ENCODE data around the gene KBTBD13. TPM values are rescaled to one million over a fixed set of nuclear protein-coding genes. Genes with fewer than 3 reads are reported as not detected.
"Not testable (repeated sequence)": the region's sequence is repeated elsewhere in the genome, so short reads cannot be mapped to it uniquely, and the experiment has no call there.

The KBTBD13 gene
- total and polyA plus RNA-seq, 4 experiments from 2014 or later: not detected

GRCh38 chr15:65069779-65070546, 6.6 kb upstream of the KBTBD13 start:
- Histone ChIP-seq H3K36me3 (ENCODE audit: insufficient read depth, low read length) (no peaks in the 10 kb centered on the region), H3K4me3 (ENCODE audit: low read length in 2 of 2) (no peak overlapping the region), H3K27ac (ENCODE audit: low read depth, low read length) (no peak overlapping the region), H3K9me3 (ENCODE audit: control insufficient read depth in 1 of 2, low read length in 2 of 2) (no peaks in the 10 kb centered on the region), H3K4me1 (ENCODE audit: insufficient read depth, low read length) (no peaks in the 10 kb centered on the region), H3K27me3 (ENCODE audit: insufficient read depth, low read length) (peaks cover 9% of the 10 kb centered on the region)
- CTCF ChIA-PET (ENCODE audit: partially characterized antibody): interaction anchor here (0.7 to 1.5 kb wide), 5 partner anchors 11 to 343 kb away, joined by 3 to 5 read pairs (median 3); no protein-coding TSS in a partner anchor
- Mint-ChIP-seq H3K36me3 (no peaks in the 10 kb centered on the region), H3K4me3 (no peak overlapping the region), H3K9me3 (no peaks in the 10 kb centered on the region), H3K27me3 (peaks cover 21 to 27% of the 10 kb centered on the region in 2 donors), H3K4me1 (peaks cover 0 to 10% (median 4%) of the 10 kb centered on the region in 4 donors), H3K27ac (no peak overlapping the region)
- POLR2A ChIA-PET (ENCODE audit: partially characterized antibody): no interaction called here
- no peak for DNase-seq
- intact Hi-C loops (cut with micrococcal nuclease): no loop called here

GRCh38 chr15:65071381-65071811, 5.2 kb upstream of the KBTBD13 start:
- Histone ChIP-seq H3K4me1 (ENCODE audit: insufficient read depth, low read length) (no peaks in the 10 kb centered on the region), H3K27me3 (ENCODE audit: insufficient read depth, low read length) (no peaks in the 10 kb centered on the region), H3K36me3 (ENCODE audit: insufficient read depth, low read length) (no peaks in the 10 kb centered on the region), H3K9me3 (ENCODE audit: control insufficient read depth in 1 of 2, low read length in 2 of 2) (no peaks in the 10 kb centered on the region), H3K27ac (ENCODE audit: low read depth, low read length) (no peak overlapping the region), H3K4me3 (ENCODE audit: low read length in 2 of 2) (no peak overlapping the region)
- no peaks in the 10 kb centered on the region for H3K36me3 Mint-ChIP-seq
- intact Hi-C loops (cut with micrococcal nuclease): no loop called here
- CTCF ChIA-PET (ENCODE audit: partially characterized antibody): no interaction called here
- no peaks in the 10 kb centered on the region for H3K9me3 Mint-ChIP-seq
- H3K27ac Mint-ChIP-seq: no peak overlapping the region
- POLR2A ChIA-PET (ENCODE audit: partially characterized antibody): no interaction called here
- peaks cover 0 to 10% (median 4%) of the 10 kb centered on the region in 4 donors for H3K4me1 Mint-ChIP-seq
- no peak for DNase-seq
- H3K27me3 Mint-ChIP-seq: peaks cover 12 to 26% of the 10 kb centered on the region in 2 donors
- no peak overlapping the region for H3K4me3 Mint-ChIP-seq

GRCh38 chr15:65072027-65072426, 4.5 kb upstream of the KBTBD13 start:
- no peaks in the 10 kb centered on the region for H3K4me1 ChIP-seq (ENCODE audit: insufficient read depth, low read length)
- H3K27me3 ChIP-seq (ENCODE audit: insufficient read depth, low read length): no peaks in the 10 kb centered on the region
- DNase-seq: no peak
- no peaks in the 10 kb centered on the region for H3K9me3 Mint-ChIP-seq
- POLR2A ChIA-PET (ENCODE audit: partially characterized antibody): no interaction called here
- H3K27me3 Mint-ChIP-seq: peaks cover 6 to 23% of the 10 kb centered on the region in 2 donors
- H3K36me3 Mint-ChIP-seq: no peaks in the 10 kb centered on the region
- H3K9me3 ChIP-seq (ENCODE audit: control insufficient read depth in 1 of 2, low read length in 2 of 2): no peaks in the 10 kb centered on the region
- no peak overlapping the region for H3K4me3 Mint-ChIP-seq
- no peak overlapping the region for H3K27ac Mint-ChIP-seq
- intact Hi-C loops (cut with micrococcal nuclease): no loop called here
- H3K4me3 ChIP-seq (ENCODE audit: low read length in 2 of 2): no peak overlapping the region
- no peaks in the 10 kb centered on the region for H3K36me3 ChIP-seq (ENCODE audit: insufficient read depth, low read length)
- CTCF ChIA-PET (ENCODE audit: partially characterized antibody): interaction anchor here (1.1 to 1.3 kb wide), 2 partner anchors 8 to 24 kb away, joined by 3 read pairs; no protein-coding TSS in a partner anchor
- no peak overlapping the region for H3K27ac ChIP-seq (ENCODE audit: low read depth, low read length)
- H3K4me1 Mint-ChIP-seq: peaks cover 0 to 9% (median 5%) of the 10 kb centered on the region in 4 donors

- intact Hi-C loops (cut with micrococcal nuclease): no loop called here
- H3K36me3 Mint-ChIP-seq: no peaks in the 10 kb centered on the region
- H3K27ac Mint-ChIP-seq: no peak overlapping the region
- Histone ChIP-seq H3K36me3 (ENCODE audit: insufficient read depth, low read length) (no peaks in the 10 kb centered on the region), H3K27me3 (ENCODE audit: insufficient read depth, low read length) (no peaks in the 10 kb centered on the region), H3K4me3 (ENCODE audit: low read length in 2 of 2) (no peak overlapping the region), H3K9me3 (ENCODE audit: control insufficient read depth in 1 of 2, low read length in 2 of 2) (no peaks in the 10 kb centered on the region), H3K4me1 (ENCODE audit: insufficient read depth, low read length) (no peaks in the 10 kb centered on the region), H3K27ac (ENCODE audit: low read depth, low read length) (no peak overlapping the region)
- ChIA-PET CTCF (ENCODE audit: partially characterized antibody) (interaction anchor here (1.1 to 1.3 kb wide), 2 partner anchors 9 to 24 kb away, joined by 3 read pairs; no protein-coding TSS in a partner anchor), POLR2A (ENCODE audit: partially characterized antibody) (no interaction called here)
- no peaks in the 10 kb centered on the region for H3K9me3 Mint-ChIP-seq
- H3K27me3 Mint-ChIP-seq: peaks cover 2 to 20% of the 10 kb centered on the region in 2 donors
- H3K4me3 Mint-ChIP-seq: no peak overlapping the region
- DNase-seq: no peak
- H3K4me1 Mint-ChIP-seq: peaks cover under 1 to 5% (median 2%) of the 10 kb centered on the region in 4 donors
Observed at GRCh38 chr15:65072617-65073016, 3.9 kb upstream of the KBTBD13 start.

GRCh38 chr15:65074946-65075345, 1.6 kb upstream of the KBTBD13 start:
- H3K4me1 ChIP-seq (ENCODE audit: insufficient read depth, low read length); H3K9me3 Mint-ChIP-seq; H3K4me3 Mint-ChIP-seq; H3K27ac ChIP-seq (ENCODE audit: low read depth, low read length); DNase-seq; H3K9me3 ChIP-seq (ENCODE audit: control insufficient read depth in 1 of 2, low read length in 2 of 2); POLR2A ChIA-PET (ENCODE audit: partially characterized antibody); H3K27ac Mint-ChIP-seq; H3K27me3 ChIP-seq (ENCODE audit: insufficient read depth, low read length); H3K36me3 Mint-ChIP-seq; H3K4me3 ChIP-seq (ENCODE audit: low read length in 2 of 2); intact Hi-C loops (cut with micrococcal nuclease); H3K4me1 Mint-ChIP-seq; H3K36me3 ChIP-seq (ENCODE audit: insufficient read depth, low read length): not testable (repeated sequence)
- CTCF ChIA-PET (ENCODE audit: partially characterized antibody): interaction anchor here (1.0 to 1.7 kb wide), 2 partner anchors 41 to 343 kb away, joined by 3 read pairs; no protein-coding TSS in a partner anchor
- H3K27me3 Mint-ChIP-seq: peaks cover 7 to 24% of the 10 kb centered on the region in 2 donors

- H3K9me3 Mint-ChIP-seq; intact Hi-C loops (cut with micrococcal nuclease); H3K36me3 Mint-ChIP-seq; DNase-seq; H3K4me1 Mint-ChIP-seq; H3K9me3 ChIP-seq (ENCODE audit: control insufficient read depth in 1 of 2, low read length in 2 of 2); H3K27me3 ChIP-seq (ENCODE audit: insufficient read depth, low read length); H3K27ac ChIP-seq (ENCODE audit: low read depth, low read length); H3K4me3 Mint-ChIP-seq; H3K4me1 ChIP-seq (ENCODE audit: insufficient read depth, low read length); H3K36me3 ChIP-seq (ENCODE audit: insufficient read depth, low read length); POLR2A ChIA-PET (ENCODE audit: partially characterized antibody); H3K27ac Mint-ChIP-seq; H3K4me3 ChIP-seq (ENCODE audit: low read length in 2 of 2): not testable (repeated sequence)
- H3K27me3 Mint-ChIP-seq: peaks cover 9 to 24% of the 10 kb centered on the region in 2 donors
- CTCF ChIA-PET (ENCODE audit: partially characterized antibody): interaction anchor here (1.1 to 4.0 kb wide), 4 partner anchors 11 to 344 kb away, joined by 3 to 24 read pairs (median 3); no protein-coding TSS in a partner anchor
Observed at GRCh38 chr15:65075607-65076395, 745 bp upstream of the KBTBD13 start.
